A549 treated with AZD2906 at 1 μM for 4 hours (cell line): ENCODE data around the gene YPEL3. TPM values are rescaled to one million over a fixed set of nuclear protein-coding genes. Genes with fewer than 3 reads are reported as not detected.

Source experiments
- total RNA-seq: library from RNA; stranded (reverse); fragments of 200-300 nt; extraction: Qiagen RNA extraction; gene quantifications from 5 replicates; pipeline ENCODE4 v1.2.3, GENCODE V29; 2022

YPEL3 gene, protein sequence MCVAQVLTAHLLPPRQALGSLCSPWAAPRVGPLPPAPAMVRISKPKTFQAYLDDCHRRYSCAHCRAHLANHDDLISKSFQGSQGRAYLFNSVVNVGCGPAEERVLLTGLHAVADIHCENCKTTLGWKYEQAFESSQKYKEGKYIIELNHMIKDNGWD
- total RNA-seq: 4.3 to 9.4 TPM (median 8.6 TPM) in 5 replicates

DNA sequence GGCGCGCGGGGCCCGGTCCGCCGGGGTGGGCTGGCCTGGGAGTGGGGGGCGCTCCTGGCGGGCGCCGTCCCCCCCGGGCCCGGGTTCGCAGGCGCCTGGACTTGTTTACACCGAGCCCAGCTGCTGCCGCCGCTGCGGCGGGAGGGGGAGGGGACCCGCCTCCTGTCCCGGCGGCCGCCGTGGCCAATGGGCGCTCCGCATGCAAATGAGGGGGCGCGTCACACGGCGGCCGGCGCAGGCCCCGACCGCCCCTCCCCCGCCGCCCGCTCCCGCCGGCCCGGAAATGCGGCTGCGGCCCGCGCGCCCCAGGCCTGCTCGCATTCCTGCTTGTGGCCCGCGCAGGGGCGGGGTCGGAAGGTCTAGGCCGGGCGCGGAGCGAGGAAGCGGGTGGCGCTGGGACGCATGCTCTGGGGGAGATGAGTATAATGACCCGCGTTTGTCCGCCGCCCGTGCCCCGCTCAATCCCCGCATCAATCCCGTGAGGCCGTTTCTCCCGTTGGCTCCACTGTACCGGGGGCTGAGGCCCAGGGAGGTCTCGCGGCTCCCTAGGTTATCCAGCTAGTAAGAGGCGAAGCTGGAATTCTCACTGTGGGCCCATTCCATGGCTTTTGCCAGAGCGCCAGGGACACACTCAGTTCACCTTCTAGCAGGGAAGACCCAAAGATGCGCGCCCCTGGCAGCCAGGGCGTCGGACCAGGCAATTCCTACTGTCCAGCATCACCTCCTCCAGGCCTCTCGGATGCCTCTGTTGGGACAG, at the start of gene YPEL3:
Gene YPEL3, minus strand, starts transcription at position 109 of the 757 bp plus-strand sequence. CDS start 731 bp downstream, outside the sequence.

DNA sequence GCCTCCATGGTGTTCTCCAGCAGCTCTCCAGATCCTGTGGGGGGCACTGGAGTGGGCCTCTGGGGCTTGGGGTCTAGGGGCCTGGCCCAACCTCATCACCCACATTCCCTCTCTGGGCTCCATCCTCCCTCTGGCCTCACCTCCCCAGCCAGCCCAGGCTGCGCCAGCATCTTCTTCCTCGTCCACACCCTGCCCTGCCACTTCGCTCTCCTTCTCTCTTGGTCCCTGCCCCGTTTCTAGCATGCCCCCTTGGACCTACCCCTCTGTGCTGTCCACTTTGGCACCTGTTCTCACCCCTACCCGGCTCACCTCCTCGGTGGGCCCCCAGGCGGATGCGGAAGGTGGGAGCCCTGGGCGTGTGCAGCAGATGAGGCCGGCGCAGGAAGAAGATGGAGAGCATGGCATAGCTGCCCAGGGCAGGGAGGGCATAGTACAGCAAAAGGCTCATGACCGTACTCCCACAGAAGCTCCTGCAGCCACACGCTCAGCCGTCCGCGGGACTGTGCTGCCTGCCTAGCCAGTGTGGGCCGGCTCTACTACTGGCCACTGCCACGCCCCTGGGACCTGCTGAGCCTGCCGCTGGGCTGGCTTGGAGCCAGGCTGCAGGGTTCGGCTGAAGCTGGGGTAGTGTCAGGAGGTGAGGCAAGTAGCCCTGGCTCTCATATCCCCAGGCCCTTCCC, 17.2 kb upstream of the YPEL3 start, which contains the start of gene GDPD3:
Gene GDPD3, minus strand, starts transcription at position 507 of the 680 bp plus-strand sequence. Its CDS starts 59 bp downstream, at position 448.

DNA sequence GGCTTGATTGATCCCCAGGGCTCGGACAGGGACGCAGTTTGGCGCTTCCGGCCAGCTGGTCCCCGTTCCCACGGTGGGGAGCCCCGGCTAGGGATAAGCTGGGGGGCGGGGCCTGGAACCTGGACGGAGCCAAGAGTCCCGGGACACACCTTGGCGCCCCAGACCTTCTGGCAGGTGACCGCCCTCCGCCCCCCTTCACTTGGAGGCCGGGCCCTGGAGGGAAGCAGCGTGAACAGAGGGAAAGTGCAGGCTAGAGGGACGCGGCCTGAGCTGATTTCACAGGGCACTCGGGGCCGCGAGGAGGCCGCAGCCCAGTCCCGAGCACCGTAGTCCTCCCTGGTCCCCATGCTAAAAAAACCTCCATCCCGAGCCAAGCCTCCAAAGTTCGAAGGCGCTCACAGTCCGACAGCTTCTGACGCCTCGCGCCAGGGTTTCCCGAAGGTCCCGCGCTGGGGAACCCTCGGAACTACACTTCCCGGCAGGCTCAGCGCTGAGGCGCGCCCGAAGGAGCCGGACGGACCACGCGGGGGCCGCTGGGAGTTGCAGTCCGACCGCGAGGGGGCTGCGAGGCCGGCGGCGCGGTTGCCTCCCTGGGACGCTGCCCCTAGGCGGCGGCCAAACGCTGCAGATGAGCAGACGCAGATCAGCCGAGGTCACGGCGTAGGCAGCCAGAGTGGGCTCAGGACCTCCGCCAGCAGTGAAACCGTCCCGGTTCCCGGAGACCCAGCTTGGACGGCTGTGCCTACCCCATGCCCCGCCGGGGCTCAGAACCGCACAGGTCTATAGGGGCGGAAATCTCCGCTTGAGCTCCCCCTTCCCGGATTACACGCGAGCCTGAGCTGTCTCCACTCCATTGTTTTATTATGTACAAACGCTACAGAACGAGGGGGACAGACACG, 4.3 kb downstream of the YPEL3 start, which contains the start of gene TBX6:
Gene TBX6, minus strand, starts transcription at position 451 of the 899 bp plus-strand sequence. CDS start 731 bp downstream, outside the sequence.

DNA sequence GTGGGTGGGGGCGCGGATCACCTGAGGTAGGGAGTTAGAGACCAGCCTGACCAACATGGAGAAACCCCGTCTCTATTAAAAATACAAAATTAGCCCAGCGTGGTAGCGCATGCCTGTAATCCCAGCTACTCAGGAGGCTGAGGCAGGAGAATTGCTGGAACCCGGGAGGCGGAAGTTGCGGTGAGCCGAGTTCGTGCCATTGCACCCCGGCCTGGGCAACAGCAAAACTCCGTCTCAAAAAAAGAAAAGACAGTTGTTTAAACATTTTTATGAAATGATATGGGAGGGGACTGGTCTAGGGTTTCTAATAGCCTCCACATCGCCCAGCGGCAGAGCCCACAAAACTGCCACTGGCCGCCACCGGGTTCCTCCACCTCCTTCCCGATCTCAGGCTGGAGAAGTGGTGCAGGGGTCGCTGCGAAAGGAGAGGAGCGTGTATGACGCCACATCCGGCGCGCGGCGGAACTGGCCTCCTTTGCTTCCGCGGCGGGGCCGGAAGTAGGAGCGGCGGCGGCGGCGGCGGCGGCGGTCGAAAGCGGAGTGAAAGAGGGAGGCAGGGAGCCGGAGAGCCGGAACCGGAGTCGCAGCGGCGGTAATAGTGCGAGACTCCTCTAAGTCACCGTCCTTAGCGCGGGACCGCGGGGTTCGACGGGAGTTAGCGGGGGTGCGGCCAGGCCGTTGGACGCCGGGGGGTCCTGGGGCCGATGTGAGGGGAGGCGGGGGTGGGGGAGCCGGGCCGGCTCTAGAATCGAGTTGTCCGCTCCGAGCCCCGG, 20.3 kb downstream of the YPEL3 start, which contains the start of gene PPP4C:
Gene PPP4C, plus strand, starts transcription at position 492 of the 773 bp plus-strand sequence. CDS start 384 bp downstream, outside the sequence.

DNA sequence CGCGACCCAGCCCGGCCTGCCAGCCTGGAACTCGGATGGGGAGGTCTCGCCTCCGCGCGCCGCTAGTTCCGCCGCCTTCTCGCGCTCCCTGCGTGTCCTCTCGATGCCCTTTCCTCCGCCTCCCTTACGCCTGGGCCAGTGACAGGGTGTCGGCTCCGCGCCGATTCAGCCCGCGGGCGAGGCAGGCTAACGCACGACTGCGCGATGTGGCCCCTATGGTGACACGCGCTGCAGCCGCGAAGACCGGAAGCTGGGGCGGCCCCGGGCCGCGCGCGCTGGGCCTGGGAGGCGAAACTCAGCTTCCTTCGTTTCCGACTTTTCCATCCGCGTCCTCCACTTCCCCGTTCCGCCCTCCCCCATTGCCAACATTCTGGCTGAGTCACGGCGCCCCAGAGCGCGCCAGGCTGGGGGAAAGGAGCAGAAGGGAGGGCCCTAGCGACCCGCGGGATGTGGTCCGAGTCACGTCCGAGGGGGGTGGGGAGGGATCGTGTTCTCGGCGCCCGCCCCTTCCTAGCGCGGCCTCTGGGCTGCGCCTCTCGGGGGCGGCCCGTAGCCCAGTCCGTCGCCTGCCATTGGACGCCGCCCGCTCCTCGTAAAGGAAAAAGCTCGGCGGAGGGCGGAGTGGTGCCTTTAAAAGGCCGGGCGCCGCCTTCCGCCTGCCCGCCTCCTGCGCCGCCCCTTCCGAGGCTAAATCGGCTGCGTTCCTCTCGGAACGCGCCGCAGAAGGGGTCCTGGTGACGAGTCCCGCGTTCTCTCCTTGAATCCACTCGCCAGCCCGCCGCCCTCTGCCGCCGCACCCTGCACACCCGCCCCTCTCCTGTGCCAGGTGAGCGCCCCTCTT, 30.7 kb downstream of the YPEL3 start, which contains the start of gene ALDOA:
Gene ALDOA, plus strand, starts transcription at position 659 of the 841 bp plus-strand sequence. CDS start 1,138 bp downstream, outside the sequence.

Other genes starting within 250 kb of the YPEL3 start
- 61.3 to 95.2 TPM (median 91.3 TPM) in 5 replicates for gene CDIPT, start 233.0 kb downstream of the YPEL3 start, total RNA-seq
- 16.9 to 23.4 TPM (median 21.0 TPM) in 5 replicates for gene SEZ6L2, start 196.7 kb downstream of the YPEL3 start, total RNA-seq
- gene ASPHD1, start 195.7 kb downstream of the YPEL3 start, total RNA-seq: 14.6 to 28.2 TPM (median 22.7 TPM) in 5 replicates
- gene KCTD13, start 170.0 kb downstream of the YPEL3 start, total RNA-seq: 10.2 to 16.4 TPM (median 14.5 TPM) in 5 replicates
- gene TMEM219, start 134.1 kb downstream of the YPEL3 start, total RNA-seq: 82.6 to 101 TPM (median 99.1 TPM) in 5 replicates
- gene TAOK2, start 122.3 kb downstream of the YPEL3 start, total RNA-seq: 25.2 to 31.2 TPM (median 30.1 TPM) in 5 replicates
- gene HIRIP3, start 100.6 kb downstream of the YPEL3 start, total RNA-seq: 14.6 to 18.0 TPM (median 15.5 TPM) in 5 replicates
- gene INO80E, start 100.0 kb downstream of the YPEL3 start, total RNA-seq: 99.1 to 113 TPM (median 102 TPM) in 5 replicates
- gene DOC2A, start 85.2 kb downstream of the YPEL3 start, total RNA-seq: 1.3 to 1.9 TPM (median 1.8 TPM) in 5 replicates
- not detected in 5 replicates for gene C16orf92, start 73.0 kb downstream of the YPEL3 start, total RNA-seq
- gene TLCD3B, start 64.9 kb downstream of the YPEL3 start, total RNA-seq: 0.22 to 0.39 TPM (median 0.26 TPM) in 5 replicates
- 1,572 to 1,866 TPM (median 1,761 TPM) in 5 replicates for gene ALDOA, start 30.5 kb downstream of the YPEL3 start, total RNA-seq
- gene PPP4C, start 20.2 kb downstream of the YPEL3 start, total RNA-seq: 135 to 153 TPM (median 146 TPM) in 5 replicates
- 0.14 to 0.31 TPM (median 0.30 TPM) in 5 replicates for gene TBX6, start 4.3 kb downstream of the YPEL3 start, total RNA-seq
- gene GDPD3, start 17.3 kb upstream of the YPEL3 start, total RNA-seq: 0.61 to 1.6 TPM (median 1.0 TPM) in 5 replicates
- gene MAPK3, start 27.0 kb upstream of the YPEL3 start, total RNA-seq: 30.6 to 36.7 TPM (median 34.4 TPM) in 5 replicates
- 1.9 to 2.9 TPM (median 2.0 TPM) in 5 replicates for gene CORO1A, start 87.4 kb upstream of the YPEL3 start, total RNA-seq
- 116 to 229 TPM (median 187 TPM) in 5 replicates for gene BOLA2B, start 97.5 kb upstream of the YPEL3 start, total RNA-seq
- 13.0 to 20.0 TPM (median 16.4 TPM) in 5 replicates for gene SLX1A, start 97.7 kb upstream of the YPEL3 start, total RNA-seq
- gene SULT1A3, start 103.0 kb upstream of the YPEL3 start, total RNA-seq: 4.3 to 8.0 TPM (median 5.8 TPM) in 5 replicates
- gene NPIPB13, start 152.3 kb upstream of the YPEL3 start, total RNA-seq: 1.8 to 3.6 TPM (median 2.4 TPM) in 5 replicates